Fibroblast of skin of left biceps (primary cell): ENCODE results near the gene RFNG.

Experiments used
- DNase-seq, 2 experiments: peaks; one replicate each; pipeline ENCODE4 v3.0.0-alpha.2; 2013; ENCODE audit warnings: low read depth in 2 of 2

RFNG gene

GRCh38 chr17:82025401-82026107 lies 26.1 kb downstream of the RFNG start:
- DNase-seq = no peak

- no peak for DNase-seq
Observed at GRCh38 chr17:82024859-82025258, 26.8 kb downstream of the RFNG start.

DNA sequence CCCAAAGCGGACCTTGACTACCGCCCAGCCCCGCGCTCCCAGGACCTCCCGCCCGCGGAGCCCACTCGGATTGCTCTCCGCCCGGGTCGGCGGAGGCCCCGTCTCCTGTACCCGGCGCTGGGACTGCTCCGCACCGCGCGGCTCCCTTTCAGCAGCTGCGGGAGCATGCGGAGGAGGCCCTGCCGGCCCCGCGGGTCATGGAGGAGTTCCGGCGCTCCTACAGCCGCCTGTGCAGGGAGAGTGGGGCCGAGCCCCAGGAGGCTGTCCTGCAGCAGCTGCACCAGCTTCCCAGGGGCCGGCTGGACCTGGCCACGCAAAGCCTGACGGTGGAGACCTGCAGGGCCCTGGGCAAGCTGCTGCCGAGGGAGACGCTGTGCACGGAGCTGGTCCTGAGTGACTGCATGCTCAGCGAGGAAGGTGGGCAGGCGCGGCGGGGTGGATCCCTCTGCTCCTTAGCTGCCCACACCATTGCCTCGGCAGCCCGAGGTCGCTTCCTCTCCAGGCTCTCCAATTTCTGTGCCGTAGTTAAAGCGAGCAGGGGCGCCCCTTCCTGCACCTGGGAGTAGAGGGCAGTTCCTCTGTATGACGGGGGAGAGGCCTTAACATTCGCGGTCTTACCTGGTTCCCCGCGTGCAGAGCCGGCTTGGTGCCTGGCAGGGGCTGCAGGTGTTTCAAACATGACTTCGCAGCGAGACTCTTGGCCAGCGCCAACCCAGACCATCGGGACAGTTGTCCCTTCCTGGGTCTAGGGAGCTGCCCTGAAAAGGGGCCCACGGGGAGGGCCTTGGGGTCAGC lies 28.0 kb downstream of the RFNG start:
- DNase-seq = no peak

DNA sequence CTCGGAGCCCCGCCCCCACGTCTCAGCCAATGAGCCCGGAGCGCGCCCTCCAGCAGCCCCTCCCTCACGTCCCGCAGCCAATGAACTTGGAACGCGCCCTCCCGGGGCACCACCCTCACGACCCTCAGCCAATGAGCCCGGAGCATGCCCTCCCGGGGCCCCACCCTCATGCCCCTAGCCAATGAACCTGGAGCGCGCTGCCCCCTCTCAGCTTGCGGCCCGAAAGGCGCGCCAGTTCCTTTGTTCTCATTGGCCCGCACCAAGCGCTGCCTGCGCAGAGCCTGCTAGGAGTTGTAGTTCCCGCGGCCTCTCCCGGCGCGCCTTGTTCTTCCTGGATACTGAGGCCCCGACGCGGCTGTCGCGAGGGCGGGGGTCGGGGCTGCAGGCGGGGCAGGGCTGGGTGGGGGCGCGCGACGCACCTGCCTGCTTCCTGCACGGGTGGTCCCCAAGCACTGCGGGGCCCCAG lies 28.6 kb downstream of the RFNG start, which contains the start of gene LRRC45:
Gene LRRC45, plus strand, starts transcription at position 325 of the 466 bp plus-strand sequence. CDS start 339 bp downstream, outside the sequence.
- DNase-seq = peak; percentile 99

DNA sequence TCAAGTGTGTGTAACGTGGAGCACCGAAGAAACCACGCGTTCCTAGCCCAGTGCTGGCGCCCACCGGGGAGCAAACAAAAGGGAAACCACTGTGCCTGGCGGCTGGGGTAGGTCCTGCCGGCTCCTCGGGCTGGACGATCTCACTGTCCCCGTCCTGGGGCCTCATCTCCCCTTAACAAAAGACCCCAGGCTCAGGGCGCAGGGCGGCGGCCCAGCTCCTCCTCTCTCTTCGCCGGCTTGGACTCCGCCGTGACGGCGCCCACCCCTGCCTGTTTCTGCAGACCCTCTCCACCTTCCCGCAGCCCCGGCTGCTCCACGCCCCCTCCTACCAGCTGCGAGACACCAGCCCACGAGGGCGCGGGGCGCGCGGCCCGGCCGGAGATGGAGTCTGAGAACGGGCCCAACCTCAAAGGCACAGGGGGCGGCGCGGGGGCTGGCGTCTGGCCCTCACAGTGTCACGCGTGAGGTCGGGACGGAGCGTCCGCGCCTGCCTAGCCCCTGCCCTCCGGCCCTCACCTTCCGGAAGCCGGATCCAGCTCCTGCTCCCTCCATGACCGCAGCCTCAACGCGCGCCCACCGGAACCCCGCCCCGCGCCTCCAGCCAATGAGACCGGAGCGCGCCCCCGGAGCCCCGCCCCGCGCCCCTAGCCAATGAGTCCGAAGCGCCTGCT lies 29.2 kb downstream of the RFNG start, which contains the start of gene CENPX:
Gene CENPX, minus strand, starts transcription at position 569 of the 671 bp plus-strand sequence. Its CDS starts 17 bp downstream, at position 552.
- DNase-seq = no peak

- DNase-seq = no peak
Observed at GRCh38 chr17:82021900-82022309, 29.7 kb downstream of the RFNG start.

DNA sequence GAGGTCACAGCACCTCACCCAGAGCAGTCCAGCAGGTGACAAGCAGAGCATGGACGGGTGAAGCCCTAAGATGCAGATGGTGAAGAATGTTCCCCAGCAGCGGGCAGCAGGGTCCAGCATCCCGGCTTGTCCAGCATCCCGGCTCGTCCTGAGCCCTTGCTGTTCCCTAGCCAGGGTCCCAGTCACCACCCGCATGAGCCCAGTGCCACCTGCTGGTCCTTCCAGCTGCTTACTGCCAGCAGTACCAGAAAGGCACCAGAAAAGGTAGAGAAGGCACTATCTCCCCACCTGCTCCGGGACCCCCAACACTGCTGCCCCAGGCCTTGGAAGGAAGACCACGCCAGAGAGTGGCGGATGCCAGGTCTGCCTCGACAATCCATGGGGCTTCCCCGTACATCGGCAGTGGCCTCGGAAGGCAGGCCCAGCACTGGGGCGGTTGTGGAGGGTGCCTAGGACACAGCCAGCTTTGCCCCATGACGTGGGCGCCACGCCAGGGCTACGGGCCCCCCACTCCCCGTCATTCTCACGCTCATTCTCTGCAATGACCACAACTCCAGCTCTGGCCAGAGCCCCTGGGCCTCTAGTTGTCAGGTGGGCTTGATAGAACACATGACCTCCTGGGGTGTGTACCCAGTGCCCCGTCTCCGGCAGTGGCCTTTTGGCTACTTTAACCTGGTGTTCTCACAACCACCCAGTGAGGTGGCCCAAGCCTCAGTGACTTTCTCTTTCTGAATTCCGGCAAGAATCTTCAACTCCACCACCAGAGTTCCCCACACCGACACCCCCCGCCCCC lies 30.3 kb downstream of the RFNG start:
- DNase-seq = peak in 1 of 2 experiments; percentile 14

- no peak for DNase-seq
Observed at GRCh38 chr17:82020572-82021106, 31.0 kb downstream of the RFNG start.

- no peak for DNase-seq
Observed at GRCh38 chr17:82019690-82020571, 31.7 kb downstream of the RFNG start.

- DNase-seq = no peak
Observed at GRCh38 chr17:82018989-82019689, 32.5 kb downstream of the RFNG start.

DNA sequence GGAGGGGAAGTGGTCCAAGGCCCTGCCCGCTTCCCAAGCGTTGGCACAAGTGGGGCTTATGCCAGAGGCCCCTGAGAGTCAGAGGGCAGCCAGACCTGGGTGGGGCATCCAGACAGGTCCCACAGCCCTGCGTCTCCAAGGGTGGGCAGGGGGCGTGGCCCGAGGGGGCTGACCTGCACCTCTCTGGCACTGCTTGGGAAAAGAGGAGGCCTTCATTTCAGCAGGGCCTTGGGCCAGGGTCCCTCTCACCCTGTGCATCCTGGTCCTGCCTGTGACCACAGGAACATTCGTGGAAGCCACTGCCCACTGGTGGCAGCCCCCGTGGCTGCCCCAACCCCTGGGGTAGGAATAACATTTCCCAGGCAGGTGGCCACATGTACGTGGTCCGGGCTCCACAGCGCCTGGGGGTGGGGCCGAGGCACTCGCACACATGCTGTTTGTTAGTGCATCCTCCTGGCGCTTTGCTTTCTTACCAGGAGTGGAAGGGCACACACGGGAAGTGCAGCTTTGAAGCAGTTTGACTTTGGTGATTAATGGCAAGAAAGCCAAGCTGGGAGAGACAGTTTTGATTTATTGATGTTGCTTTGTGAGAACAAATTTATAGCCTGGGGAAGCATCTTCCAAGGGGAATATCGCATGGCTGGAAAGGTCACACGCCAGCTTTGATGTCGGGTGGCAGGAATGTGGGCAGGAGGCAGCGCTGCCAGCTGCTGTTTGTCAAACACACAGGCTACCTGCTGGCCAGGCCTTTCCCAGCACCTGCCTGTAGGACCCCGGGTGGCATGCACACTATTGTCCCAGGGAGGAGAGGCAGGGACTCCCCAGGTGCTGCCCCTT lies 33.2 kb downstream of the RFNG start:
- DNase-seq = no peak

GRCh38 chr17:82017612-82018151 lies 33.9 kb downstream of the RFNG start:
- no peak for DNase-seq

- no peak for DNase-seq
Observed at GRCh38 chr17:82016875-82017459, 34.6 kb downstream of the RFNG start.

GRCh38 chr17:82016061-82016874 lies 35.3 kb downstream of the RFNG start:
- DNase-seq = no peak

DNA sequence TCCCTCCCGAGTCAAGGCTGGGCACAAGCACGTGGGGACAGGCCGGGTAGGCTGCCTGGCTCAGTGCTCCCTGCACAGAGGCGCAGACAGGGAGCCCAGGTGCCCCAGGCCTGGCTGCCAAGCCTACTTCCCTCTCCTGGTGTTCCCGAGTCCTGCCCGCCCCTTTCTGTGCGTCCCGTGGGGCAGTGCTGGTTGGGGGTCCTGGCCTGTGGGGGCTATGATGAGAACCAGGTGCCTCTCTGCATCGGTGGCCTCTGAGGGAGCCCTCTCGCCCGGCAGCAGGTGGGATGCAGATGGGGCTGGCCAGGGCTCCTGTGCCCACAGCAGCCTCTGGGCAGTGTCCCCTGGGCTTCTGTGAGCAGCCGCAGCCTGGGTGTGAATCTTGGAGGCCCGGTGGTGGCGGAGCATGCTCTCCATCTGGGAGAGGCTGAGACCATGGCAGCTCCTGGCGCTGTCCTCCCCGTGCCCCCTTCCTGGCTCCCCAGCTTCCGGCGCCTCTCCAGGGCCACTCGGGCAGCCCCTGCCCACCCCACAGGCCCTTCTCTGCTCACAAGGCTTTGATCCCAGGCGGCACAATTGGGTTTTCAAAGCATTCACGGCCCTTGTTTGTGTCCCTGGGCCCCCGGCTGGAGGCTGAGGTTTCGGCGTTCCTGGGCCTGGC lies 36.2 kb downstream of the RFNG start:
- no peak for DNase-seq

DNA sequence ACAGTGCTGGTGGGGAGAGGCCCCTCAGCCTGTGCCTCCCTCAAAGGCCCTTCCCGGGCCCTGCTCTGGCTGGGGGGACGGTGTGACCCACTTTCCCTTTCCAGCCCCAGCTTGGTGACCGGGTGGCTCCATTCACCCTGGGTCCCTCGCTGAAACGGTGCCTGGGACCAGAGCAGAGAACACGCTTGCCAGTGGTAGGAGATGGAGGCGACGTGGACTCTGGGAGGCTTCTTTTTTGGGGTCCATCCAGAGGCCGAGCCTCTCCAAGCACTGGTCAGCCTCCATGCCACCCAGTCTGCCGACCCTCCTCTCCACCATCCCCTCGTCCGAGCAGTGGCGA lies 36.7 kb downstream of the RFNG start:
- no peak for DNase-seq

- DNase-seq = no peak
Observed at GRCh38 chr17:82014432-82014831, 37.2 kb downstream of the RFNG start.
